HG02885 (cell line): Measurements from ENCODE around the gene KRT7.

Source experiments
- ATAC-seq: cut with Tn5 transposase; IDR thresholded peaks from one replicate; pipeline ENCODE4 v1.9.1; 2021; ENCODE audit warnings: mild to moderate bottlenecking; ENCODE audit not compliant: unreplicated experiment, poor library complexity

KRT7 gene

DNA sequence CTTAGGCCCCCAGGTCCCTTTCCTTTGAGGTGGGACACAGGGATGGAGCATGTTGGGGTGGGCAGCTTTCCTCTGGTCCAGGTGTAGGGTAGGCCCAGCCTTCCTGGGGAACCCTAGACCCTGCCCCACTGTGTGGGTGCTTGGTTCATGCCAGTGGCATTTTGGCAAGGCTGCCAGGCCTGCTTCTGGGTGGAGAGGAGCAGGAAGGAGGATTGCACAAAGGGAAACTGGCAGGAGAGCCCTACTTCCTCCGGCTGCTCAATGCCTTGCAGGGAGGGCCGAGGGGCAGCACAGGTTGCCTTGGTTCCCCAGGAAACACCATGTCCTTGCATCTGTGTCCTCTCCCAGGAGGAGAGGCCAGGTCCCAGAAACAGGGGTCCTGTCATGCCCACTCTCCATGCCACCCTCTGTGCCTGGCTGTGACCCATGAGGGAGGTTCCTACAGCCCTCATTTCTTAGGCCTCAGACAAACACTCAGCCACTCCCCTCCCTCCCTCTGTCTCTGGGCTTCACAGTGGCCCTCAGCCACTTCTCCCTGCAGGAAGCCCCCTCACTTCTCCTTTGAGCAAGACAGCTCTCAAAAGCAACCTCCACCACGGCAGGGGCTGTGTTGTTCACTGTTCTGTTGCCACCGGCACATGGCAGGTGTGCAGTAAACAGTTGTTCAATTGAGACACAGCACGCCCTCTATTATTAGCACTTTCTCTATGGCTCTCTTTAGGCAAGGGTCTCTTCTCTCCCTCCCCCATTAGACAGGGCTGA lies 34.4 kb upstream of the KRT7 start:
- ATAC-seq = no peak

DNA sequence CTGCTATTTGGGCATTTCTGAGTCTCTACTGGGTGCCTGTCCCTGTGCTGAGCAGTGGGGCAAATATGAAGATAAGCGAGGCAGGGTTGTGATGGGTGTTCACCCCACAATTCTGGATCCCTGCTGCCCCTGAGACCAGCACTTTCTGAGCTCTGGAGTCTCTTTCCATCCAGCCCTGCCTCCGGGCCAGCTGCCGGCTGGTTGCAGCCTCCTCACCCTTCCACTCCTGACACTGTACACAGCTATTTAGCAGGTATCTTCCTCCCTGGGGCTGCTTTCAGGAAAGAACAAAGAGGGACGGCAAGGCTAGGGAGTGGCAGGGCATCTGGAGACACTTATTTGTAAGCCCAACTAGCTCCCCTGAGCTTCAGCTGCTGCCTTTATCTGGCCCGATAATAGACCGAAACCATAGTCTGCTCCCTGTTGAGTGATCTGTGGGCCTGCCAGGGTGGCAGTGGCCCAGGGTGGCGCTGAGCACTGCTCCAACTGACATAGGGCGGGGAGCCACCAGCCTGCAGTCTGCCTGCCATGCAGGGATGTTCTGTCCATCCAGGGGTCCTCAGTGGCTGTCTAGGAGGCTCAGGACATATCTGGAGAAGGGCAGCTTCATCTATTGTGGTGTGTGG lies 33.6 kb upstream of the KRT7 start:
- no peak for ATAC-seq

DNA sequence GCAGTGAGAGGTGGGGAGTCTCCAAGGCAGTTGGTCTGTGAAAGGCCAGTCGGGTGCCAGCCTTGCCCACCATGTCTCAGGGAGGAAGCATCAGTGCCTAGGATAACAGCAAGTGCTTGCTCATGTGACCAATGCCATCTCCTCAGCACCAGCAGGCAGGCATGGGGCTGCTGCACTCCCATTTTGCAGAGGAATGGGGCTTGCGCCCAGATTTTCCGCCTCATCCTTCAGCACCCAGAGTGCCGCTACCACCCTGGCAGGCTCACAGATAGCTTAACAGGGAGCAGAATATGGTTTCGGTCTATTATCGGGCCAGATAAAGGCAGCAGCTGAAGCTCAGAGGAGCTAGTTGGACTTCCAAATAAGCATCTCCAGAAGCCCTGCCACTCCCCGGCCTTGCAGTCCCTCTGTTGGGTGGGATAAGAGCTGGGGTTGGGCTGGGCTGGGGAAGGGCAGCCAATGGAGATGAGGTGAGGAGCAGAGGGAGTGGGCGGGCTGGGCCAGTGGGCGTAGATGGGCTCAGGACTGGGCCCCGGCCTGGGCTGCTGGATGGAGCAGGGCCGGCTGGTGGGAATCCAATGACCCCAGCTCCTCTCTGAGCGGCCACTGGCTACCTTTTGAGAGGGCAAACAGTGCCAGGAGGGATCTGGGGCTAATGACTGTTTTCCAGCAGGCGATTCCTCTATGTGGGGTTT lies 32.8 kb upstream of the KRT7 start:
- no peak for ATAC-seq

DNA sequence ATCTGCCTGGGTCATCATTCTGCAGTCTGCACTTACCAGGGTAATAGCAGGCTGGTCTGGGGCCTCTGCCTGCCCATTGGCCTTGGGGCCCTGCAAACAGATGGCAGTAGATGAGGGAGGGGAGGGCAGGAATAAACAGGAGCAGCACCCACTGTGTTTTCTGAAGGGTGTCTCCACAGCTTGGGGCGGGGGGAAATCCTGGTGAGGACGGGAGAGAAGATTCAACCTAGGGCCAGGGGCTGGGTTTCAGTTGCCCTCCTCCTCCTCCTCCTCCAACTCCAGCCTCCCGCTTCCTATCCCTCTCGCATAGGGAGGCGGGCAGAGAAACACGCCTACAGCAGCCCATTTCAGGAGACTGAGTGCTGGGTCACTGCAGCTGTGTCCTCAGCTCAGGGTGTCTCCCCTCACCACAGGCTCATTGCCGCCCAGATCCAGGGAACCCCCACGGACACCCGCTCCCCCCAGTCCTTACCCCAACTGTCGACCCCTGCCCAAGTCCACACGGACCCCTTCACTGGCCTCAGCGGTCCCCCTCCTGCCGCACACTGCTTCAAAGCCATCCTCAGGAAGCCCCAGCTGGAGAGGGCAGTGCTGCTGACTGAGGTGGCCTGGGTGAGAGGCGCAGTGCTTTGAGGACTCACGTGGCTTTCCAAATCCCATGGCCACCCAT lies 32.1 kb upstream of the KRT7 start:
- ATAC-seq = no peak

DNA sequence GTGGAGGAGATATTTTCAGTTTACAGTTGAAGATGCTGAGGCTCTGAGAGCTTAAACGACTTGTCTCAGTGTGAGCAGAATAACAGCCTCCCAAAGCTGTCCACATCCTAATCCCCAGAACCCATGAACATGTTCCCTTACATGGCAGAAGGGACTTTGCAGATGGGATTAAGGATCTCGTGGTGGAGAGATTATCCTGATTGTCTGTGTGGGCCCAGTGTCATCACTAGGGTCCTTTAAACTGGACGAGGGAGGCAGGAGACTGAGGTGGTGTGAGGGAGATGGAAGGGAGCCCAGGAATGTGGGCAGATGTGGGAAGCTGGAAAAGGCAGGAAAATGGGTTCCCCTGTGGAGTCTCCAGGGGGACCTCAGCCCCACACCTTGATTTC lies 31.6 kb upstream of the KRT7 start:
- no peak for ATAC-seq

DNA sequence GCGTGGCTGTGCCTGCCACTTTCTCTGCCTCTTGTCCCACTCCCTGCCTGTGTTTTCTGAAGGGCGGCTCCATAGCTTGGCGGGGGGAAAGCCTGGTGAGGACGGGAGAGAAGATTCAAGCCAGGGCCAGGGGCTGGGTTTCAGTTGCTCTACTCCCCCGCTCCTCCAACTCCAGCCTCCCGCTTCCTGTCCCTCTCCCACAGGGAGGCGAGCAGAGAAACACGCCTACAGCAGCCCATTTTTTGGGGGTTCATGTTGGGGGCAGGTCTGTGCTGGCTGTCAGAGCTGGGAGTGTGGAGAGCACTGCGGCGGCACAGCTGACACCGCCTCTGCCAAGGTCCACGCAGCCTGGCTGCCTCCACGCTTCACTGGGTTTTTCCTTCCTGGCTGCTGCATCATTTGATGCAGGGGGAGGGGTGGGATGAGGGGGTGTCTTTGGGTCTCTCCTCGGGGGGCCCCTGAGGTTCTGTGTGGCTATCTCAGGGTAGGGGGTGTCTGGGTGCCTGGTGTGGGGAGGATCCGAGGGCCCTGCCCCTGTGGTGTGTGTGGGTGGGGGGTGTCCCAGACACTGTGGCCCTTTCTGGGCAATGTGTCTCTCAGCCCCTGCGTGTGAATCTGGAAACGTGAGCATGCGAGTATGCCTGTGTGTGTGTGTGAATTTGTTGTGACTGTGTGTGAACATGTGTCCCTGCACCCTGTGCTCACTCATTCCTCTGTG lies 30.5 kb upstream of the KRT7 start:
- no peak for ATAC-seq

DNA sequence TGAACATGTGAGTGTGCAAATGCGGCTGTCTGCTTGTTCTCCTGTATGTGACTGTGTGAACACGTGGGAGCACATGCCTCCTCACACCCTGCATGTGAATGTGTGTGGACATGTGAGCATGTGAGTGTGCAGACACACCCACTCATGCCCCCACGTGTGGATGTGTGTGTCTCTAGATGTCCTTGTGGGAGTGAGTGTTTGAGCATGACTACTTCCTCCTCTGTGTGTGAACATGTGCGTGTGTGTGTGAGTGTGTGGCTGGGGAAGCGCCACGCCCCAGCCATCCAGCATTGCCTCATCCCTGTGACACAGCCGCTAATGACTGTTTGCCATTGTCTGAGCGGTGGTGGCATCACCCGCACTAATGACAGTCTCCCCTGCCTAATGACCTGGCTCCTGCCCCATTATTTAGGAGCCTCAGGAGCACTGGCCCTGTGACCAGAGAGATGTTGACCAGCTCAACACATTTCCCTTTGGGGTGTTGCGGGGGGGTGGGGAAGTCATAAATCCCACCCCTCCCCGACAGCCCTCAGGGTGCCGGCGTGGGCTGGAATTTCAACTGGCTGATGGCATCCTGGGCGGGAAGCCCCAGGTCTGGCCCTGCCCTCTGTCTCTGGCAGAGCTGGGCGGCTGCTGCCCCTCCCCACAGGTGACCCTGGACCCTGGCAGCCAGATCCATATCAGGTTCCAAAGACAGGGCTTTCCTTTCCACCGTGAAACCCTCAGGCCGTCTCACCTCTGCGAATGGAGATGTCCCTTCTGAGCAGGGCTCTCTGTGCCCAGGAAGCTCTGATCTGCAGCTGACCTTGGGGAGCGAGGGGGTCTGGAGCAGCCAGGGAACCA lies 29.7 kb upstream of the KRT7 start:
- no peak for ATAC-seq

DNA sequence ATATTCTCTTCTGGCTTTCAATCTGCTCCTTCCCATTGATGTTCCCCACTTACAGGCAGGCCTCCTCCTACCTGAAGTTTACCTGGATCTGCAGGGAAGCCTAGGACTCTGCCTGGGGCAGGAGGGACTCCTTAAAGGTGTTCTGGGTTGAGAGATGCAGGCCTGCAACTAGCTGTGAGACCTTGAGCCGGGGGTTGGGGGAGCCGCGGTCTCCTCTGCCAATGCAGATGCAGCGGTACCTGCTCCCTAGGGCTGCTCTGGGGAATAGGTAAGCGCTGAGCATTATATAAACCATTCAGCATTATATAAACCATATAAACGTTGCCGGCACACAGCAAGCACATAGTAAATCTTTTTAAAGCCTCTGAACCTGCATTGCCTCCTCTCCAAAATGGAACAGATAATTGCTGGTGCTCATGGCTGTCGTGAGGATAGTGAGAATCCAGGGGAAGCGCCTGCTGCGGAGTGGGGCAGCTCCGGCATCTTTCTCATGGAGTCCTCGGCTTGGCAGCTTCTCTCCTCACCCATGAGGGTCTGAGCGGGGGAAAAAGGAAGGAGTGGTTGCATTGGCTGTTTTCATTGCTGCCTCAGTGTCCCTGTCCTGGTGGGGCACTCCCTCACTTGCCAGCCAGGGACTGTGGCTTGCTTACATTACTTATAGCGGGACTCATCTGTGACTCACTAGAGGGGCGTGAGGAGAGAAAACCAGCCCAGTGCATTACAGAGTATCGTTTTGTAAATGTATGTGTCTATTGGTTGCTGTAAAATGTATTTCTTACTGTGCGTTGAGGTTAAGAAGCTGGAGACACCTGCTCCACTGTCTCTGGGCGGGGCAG lies 28.7 kb upstream of the KRT7 start:
- no peak for ATAC-seq

DNA sequence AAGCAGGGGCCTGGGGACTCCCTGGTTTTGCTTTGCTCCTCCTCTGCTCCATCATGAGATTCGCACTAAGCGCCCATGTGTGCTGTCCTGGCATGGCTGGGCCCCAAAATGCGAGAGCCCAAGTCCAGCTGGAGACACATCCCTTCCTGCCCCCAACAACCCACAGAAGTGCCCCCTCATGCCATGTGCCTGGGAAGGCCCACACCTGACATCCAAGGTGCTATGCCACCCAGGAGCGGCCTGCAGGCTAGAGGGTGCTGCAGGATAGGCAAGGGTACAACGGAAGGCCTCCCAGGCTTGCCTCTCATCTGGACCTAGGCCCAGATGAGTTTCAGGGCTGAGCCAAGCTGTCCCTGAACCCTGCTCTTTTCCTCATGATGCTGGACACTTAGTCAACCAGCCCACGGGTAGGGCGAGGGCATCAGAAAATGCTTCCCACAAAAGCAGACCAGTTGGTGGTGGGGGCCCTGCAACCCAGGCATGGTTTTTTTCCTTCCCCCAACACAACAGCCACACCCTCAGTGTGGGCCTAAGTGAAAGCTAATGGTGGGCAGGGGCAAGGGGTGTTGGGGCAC lies 28.0 kb upstream of the KRT7 start:
- ATAC-seq = no peak

DNA sequence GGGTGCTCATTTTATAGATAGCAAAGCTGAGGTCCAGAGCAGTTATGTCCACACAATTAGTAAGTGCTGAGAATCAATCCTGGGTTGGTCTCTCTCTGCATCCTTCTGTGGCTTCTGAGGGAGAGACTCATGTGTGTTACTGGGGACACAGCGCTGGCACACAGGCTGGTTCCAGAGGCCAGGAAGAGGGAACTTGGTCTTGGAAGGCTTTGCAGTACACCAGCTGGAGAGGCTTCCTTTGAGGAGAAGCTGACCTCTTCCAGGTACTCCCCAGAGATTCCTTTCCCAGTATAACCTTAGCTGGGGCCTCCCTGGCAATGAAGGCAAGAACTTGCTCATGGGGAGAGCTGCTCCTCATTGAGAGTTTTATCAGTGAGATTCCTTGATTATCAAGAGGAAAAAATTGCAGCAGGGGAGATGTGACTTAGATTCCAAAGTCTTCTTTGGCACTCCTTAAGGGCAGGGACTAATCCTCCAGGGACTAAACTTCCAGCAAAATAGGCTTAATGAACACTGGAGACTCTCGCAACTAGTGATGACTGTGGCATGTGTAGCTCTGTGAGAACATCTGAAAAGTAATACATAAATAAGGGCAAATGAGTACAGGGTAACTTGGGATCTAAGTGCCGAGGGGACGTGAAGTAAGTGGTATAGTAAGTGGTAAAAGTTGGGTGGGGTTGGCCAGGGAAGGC lies 27.3 kb upstream of the KRT7 start:
- ATAC-seq = no peak

DNA sequence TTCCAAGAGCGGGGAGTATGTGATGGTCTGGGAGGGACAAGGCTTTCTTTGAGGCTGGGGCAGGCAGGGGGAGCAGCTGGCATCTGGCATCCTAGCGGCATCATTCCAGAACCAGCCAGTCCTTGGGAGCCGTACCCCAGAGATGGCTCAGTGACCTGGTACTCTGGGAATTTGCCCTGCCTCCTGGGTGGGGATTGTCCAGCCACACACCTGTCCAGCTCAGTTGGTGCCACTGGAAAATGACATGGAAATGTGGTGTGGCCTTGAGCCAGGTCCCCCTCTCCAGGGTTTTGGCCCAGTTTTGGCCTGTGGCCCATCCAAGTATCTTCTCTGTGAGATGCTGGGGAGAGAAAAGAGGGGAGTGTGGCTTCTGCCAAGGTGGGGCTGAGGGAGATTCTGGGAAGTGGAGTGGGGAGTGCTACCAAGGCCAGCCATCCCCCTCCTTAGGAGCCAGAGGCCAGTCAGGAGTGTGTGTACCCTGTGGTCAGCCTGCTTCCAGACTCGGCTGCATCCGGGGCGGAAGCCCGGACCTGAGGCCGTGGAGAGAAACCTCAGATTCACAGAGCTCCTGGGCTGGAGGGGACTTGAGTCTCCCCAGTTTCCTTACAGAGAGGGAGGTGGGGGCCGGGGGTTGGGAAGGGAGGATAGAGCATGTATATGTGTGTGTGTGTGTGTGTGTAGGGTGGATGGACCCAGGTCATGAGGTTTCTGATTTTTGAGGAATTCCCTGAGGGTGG lies 26.6 kb upstream of the KRT7 start:
- no peak for ATAC-seq

DNA sequence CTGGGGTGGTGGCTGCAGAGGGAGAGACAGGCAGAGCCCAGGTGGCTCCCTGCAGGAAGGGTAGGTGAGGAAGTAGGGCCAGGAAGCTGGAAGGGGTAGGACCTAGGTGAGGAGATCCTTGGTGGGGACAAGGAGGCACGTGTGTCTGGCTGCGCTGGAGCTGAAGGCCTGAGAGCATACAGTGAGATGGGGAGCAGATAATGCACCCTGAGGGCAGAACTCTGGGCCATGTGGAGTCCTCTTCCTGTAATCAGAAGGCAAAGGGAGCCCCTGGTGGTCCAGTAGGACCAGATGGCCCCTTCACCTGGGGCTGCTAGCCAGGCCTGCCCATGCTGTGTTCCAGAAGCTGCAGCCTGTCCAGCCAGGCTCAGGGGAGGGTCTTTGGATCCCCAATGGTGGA lies 25.9 kb upstream of the KRT7 start:
- no peak for ATAC-seq

DNA sequence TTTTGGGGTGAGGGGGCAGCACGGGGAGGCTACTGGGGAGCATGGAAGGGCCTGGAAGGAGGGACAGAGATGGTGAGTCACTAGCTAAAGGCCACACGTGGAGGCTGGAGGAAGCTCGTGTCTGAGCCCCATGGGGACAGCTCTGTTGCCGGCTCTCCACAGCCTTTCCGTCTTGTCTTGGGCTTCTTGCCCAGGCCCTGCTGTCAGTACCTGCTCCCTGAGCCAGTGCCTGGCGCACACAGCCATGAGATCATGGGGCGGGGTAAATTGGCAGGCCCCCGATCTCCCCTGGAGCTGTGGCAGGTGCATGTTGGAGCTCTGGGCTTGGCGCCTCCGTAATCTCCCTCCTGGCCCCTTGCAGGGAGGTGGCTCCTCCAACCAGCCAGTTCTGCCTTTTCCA lies 25.1 kb upstream of the KRT7 start:
- ATAC-seq = no peak

DNA sequence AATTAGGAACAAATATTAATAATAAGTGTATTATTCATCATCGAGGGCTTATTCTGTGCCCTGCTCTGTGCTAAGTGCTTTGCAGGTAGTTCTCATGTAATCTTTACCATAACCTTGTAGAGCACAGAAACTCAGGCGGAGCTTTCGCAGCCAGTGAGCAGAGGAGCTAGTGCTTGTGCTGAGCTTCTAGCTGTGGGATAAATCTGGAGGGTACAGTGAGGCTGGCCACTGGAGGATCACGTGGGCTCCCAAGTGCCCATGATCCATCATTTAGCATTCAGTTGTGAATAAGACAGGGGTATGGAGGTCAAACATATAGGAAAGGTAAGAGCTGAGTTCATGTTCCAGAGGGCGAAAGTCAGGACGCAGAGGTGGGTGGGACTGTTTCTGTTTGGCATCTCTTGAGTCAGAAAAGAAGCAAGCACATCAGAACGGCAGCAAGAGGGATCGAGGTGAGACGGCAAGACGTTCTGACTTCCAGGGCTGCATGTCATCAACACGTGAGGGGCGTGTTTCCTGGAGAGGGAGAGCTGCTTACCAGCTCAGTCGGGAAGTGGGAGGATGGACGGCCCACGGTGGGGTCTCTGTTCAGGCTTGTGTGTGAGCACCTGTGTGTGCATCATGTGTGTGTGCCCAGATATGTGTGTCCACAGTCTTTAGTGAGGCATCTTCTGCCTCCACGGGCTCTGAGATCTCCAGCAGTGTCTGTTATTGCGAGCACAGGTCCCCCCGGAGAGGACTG lies 24.4 kb upstream of the KRT7 start:
- no peak for ATAC-seq

DNA sequence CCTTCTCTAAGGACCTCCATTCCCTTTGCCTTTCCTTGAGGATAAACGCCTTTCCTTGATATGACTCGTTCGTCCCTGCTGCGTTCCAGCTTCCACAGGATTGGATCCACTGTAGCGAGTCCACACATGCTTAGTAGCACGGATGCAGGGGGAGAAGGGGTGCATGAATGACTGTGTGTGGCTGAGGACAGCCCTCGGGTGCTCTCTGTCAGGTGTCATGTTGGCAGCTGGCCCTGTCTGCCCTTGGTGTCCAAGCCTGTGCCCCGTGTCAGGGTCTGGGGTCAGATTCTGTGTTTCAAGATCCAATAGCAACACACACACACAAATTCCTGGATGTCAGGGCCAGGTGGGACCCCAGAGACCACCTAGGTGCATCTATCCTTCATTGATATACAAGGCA lies 23.7 kb upstream of the KRT7 start:
- ATAC-seq = no peak

DNA sequence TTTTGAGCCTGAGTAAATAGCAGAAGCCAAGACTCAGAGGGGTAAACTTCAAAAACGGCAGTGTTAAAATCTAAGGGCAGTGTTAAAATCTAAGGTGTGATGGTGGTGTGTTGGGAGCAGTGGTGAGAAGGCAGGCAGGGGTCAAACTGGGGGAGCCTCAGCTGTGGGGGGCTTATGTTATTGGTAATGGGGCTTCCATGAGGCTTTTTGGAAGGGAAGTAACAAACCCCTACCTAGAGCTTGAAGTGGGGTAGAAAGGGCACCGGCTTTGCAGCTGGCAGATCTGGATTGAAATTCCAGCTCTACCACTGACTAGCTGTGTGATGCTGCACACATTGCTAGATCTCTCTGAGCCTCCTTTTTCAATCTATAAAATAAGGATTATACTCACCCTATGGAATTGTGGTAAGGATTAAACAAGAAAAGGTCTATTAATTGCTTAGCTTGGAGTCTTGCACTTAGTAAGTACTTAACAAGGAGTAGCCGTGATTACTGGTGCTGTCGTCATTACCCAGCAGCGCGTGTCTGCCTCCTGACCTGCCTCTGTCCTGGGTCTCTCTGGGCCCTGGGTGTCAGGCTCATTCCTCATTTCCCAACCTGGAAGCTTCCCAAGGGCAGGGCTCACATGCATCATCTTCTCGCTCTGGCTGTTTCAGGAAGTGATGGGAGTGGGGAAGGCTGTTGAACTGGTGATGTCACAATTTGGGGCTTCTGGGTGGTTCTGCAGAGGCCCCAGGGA lies 22.7 kb upstream of the KRT7 start:
- ATAC-seq = no peak
